ACC112 (cell line): ENCODE results near the gene FKBP14.
"Not testable (repeated sequence)": the region's sequence is repeated elsewhere in the genome, so short reads cannot be mapped to it uniquely, and the experiment has no call there.

ENCODE experiments used
- H2AFZ ChIP-seq: fragments of 200-600 bp; sonication (generic); one replicate; pipeline ENCODE4 v1.6.0; 2017; ENCODE audit warnings: antibody characterized with exemption, low read length; ENCODE audit not compliant: unreplicated experiment
- H3K27ac ChIP-seq: fragments of 200-600 bp; sonication (generic); 2 replicates; pipeline ENCODE4 v1.5.1; 2014; ENCODE audit warnings: low read depth, mild to moderate bottlenecking, antibody characterized with exemption, low read length, moderate library complexity
- H3K27me3 ChIP-seq: fragments of 200-600 bp; sonication (generic); 2 replicates; pipeline ENCODE4 v1.6.1; 2014; ENCODE audit warnings: mild to moderate bottlenecking, antibody characterized with exemption, low read length, moderate library complexity, mixed read lengths; ENCODE audit not compliant: insufficient read depth
- H3K36me3 ChIP-seq: fragments of 200-600 bp; sonication (generic); 2 replicates; pipeline ENCODE4 v1.6.1; 2016; ENCODE audit warnings: mild to moderate bottlenecking, antibody characterized with exemption, low read length, moderate library complexity, mixed read lengths; ENCODE audit not compliant: insufficient read depth
- H3K4me1 ChIP-seq: fragments of 200-600 bp; sonication (generic); one replicate; pipeline ENCODE4 v1.6.1; 2016; ENCODE audit warnings: low read length, mixed read lengths; ENCODE audit not compliant: insufficient read depth, unreplicated experiment, control insufficient read depth
- H3K4me3 ChIP-seq: fragments of 200-600 bp; sonication (generic); 2 replicates; pipeline ENCODE4 v1.5.1; 2014; ENCODE audit warnings: mild to moderate bottlenecking, low read depth, low read length
- H3K79me2 ChIP-seq: fragments of 200-600 bp; sonication (generic); one replicate; pipeline ENCODE4 v1.6.0; 2016; ENCODE audit warnings: low read length; ENCODE audit not compliant: control insufficient read depth, unreplicated experiment, insufficient read depth

The FKBP14 gene

GRCh38 chr7:30026229-30027064 is at the start of gene FKBP14:
FKBP14 (minus strand) TSS chr7:30026702; CDS start chr7:30026508, 194 bp downstream.
- no peaks in the 10 kb centered on the region for H3K27me3 ChIP-seq
- peaks cover 58% of the 10 kb centered on the region for H3K79me2 ChIP-seq
- no peaks in the 10 kb centered on the region for H3K36me3 ChIP-seq
- peak within 1 kb of the TSS; percentile 94 for H2AFZ ChIP-seq
- peak within 1 kb of the TSS; percentile 92 for H3K4me3 ChIP-seq
- peak within 1 kb of the TSS; percentile 55 for H3K27ac ChIP-seq
- peaks cover 19% of the 10 kb centered on the region for H3K4me1 ChIP-seq

- Histone ChIP-seq H3K4me3 (no peak overlapping the region), H2AFZ (no peak overlapping the region), H3K4me1 (peaks cover 1% of the 10 kb centered on the region), H3K36me3 (no peaks in the 10 kb centered on the region), H3K79me2 (no peaks in the 10 kb centered on the region), H3K27me3 (no peaks in the 10 kb centered on the region), H3K27ac (no peak overlapping the region)
Measured at GRCh38 chr7:30074422-30075030, 48.0 kb upstream of the FKBP14 start.

- H3K4me3 ChIP-seq = no peak overlapping the region
- no peaks in the 10 kb centered on the region for H3K27me3 ChIP-seq
- H3K27ac ChIP-seq = no peak overlapping the region
- H3K36me3 ChIP-seq = no peaks in the 10 kb centered on the region
- peaks cover 19% of the 10 kb centered on the region for H3K4me1 ChIP-seq
- no peaks in the 10 kb centered on the region for H3K79me2 ChIP-seq
- no peak overlapping the region for H2AFZ ChIP-seq
Measured at GRCh38 chr7:30072735-30073134, 46.2 kb upstream of the FKBP14 start.

DNA sequence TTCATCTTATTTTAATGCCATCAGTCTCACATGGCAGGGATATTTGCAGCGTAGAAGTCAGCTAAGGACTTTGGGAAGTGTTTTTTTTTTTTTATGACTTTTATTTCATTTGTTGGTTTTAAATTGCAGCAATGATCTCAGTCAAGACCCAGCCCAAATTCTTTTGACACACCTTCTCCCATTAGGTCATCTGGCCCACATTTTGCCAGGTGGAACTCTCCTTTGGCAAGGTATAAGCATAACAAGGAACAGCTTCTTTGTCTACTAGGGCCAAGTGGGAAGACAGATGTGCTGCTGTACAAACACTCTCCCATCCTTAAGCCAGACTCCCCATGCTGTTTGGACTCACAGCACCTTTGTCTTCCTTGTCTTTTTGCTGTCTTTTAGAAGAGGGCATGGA is 43.5 kb upstream of the FKBP14 start:
- no peak overlapping the region for H3K27ac ChIP-seq
- no peaks in the 10 kb centered on the region for H3K36me3 ChIP-seq
- H3K79me2 ChIP-seq = no peaks in the 10 kb centered on the region
- no peak overlapping the region for H3K4me3 ChIP-seq
- H2AFZ ChIP-seq = no peak overlapping the region
- no peaks in the 10 kb centered on the region for H3K27me3 ChIP-seq
- H3K4me1 ChIP-seq = peaks cover 20% of the 10 kb centered on the region

DNA sequence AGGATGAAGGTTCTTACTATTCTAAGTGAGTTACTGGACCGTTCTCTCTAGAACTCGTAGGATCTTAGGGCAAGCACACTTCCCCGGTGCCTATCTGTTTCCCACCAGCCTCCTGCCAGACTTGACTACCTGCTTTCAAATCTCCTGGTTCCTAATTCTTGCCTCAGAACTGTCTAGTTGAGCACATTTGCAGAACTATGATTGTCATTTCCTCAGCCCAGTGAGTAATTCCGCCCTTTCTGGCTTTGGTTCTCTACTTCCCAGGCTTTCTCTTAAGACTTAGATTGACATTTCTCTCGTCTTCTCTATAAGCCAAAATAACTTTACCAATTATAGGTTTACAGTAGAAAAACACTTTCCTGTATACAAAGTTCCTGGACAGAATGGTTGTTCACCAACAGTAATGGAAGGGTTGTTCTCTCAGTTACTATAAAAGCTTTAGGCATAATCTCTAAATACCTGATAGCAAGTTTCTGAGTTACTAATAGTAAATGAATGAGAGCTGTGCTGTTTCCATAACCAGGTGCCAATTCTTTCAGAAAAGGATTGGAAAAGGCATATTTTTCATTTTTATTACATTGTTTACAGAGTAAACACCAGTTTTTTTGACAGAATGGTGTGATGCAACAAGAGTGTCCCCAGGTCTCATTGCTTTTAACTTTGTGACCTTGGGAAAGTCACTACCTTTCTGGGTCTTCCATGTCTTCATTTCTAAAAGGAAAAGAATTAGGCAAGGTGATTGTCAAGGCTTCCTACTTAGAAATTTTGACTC is 42.8 kb upstream of the FKBP14 start:
- Histone ChIP-seq H2AFZ (no peak overlapping the region), H3K27ac (no peak overlapping the region), H3K27me3 (no peaks in the 10 kb centered on the region), H3K36me3 (no peaks in the 10 kb centered on the region), H3K4me3 (no peak overlapping the region), H3K4me1 (peaks cover 20% of the 10 kb centered on the region), H3K79me2 (no peaks in the 10 kb centered on the region)

GRCh38 chr7:30068117-30068516 is 41.6 kb upstream of the FKBP14 start:
- peaks cover 20% of the 10 kb centered on the region for H3K4me1 ChIP-seq

GRCh38 chr7:30066687-30067086 is 40.2 kb upstream of the FKBP14 start:
- Histone ChIP-seq H3K4me3 (no peak overlapping the region), H3K27ac (no peak overlapping the region), H2AFZ (no peak overlapping the region), H3K27me3 (no peaks in the 10 kb centered on the region), H3K4me1 (peaks cover 20% of the 10 kb centered on the region), H3K79me2 (no peaks in the 10 kb centered on the region), H3K36me3 (no peaks in the 10 kb centered on the region; the same call in 1 of the 2 replicates)

More at GRCh38 chr7:30068117-30068516, 41.6 kb upstream of the FKBP14 start:
- Histone ChIP-seq H3K36me3 (no peaks in the 10 kb centered on the region), H2AFZ (no peak overlapping the region), H3K79me2 (no peaks in the 10 kb centered on the region), H3K27me3 (no peaks in the 10 kb centered on the region), H3K4me3 (no peak overlapping the region), H3K27ac (peak overlapping the region; percentile 45; the same call in 1 of the 2 replicates)

GRCh38 chr7:30065746-30066145 is 39.2 kb upstream of the FKBP14 start:
- no peaks in the 10 kb centered on the region; the same call in 1 of the 2 replicates for H3K36me3 ChIP-seq
- H3K79me2 ChIP-seq = no peaks in the 10 kb centered on the region
- no peak overlapping the region for H2AFZ ChIP-seq
- H3K27ac ChIP-seq = no peak overlapping the region
- no peaks in the 10 kb centered on the region for H3K27me3 ChIP-seq
- no peak overlapping the region for H3K4me3 ChIP-seq
- peaks cover 20% of the 10 kb centered on the region for H3K4me1 ChIP-seq

DNA sequence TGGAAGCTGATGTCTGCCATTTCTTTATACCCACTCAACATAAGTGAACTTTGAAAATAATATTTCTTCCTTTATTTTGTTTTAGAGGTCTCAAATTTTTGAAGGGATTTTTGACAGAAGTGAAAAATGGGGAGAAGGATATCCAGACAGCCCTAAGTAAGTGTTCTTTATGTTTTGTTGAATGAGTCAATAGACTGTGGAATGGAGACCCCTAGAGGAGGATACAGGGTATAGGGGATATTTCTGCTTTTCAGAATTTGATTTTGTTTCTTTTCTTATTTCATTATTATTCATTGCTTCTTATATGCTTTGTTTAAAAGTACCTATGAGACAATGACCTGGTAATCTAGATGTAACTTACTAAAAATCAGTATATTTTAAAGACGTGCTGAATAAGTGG is 36.1 kb upstream of the FKBP14 start:
- Histone ChIP-seq H3K27ac (no peak overlapping the region), H3K79me2 (no peaks in the 10 kb centered on the region), H2AFZ (no peak overlapping the region), H3K36me3 (peaks cover 11% of the 10 kb centered on the region), H3K4me1 (no peaks in the 10 kb centered on the region), H3K4me3 (no peak overlapping the region), H3K27me3 (no peaks in the 10 kb centered on the region)

DNA sequence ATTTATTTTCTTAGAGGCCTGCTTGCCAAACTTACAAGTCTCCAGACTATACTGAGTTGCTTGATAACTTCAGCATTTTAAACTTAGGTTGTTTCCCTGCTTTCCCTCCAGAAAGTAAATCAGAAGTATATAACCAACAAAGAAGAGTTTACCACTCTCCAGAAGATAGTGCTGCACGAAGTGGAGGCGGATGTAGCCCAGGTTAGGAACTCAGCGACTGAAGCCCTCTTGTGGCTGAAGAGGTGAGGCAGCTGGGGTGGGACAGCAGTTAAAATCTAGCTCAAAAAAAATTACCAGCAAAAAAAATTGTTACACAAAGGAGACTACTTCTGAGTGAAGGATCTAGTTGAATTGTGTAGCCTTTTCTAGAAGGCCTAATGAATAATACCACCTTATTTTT is 35.3 kb upstream of the FKBP14 start:
- not testable (repeated sequence) for H3K27me3 ChIP-seq

More for the DNA sequence above, 35.3 kb upstream of the FKBP14 start:
- not testable (repeated sequence) for H3K27ac ChIP-seq, H3K4me1 ChIP-seq, H3K4me3 ChIP-seq, H3K79me2 ChIP-seq, H2AFZ ChIP-seq
- peaks cover 12% of the 10 kb centered on the region for H3K36me3 ChIP-seq
